NCI-H2196 treated with DMSO at 0.1 percent for 48 hours (cell line): Measurements from ENCODE around the gene SATB2.

Experiments used
- DNase-seq: peaks from one replicate; lab custom pipeline; 2025; ENCODE audit not compliant: unreplicated experiment; lab: John Stamatoyannopoulos, UW

Gene SATB2

GRCh38 chr2:199261936-199262335 is 195.8 kb downstream of the SATB2 start:
- DNase-seq, result no peak

DNA sequence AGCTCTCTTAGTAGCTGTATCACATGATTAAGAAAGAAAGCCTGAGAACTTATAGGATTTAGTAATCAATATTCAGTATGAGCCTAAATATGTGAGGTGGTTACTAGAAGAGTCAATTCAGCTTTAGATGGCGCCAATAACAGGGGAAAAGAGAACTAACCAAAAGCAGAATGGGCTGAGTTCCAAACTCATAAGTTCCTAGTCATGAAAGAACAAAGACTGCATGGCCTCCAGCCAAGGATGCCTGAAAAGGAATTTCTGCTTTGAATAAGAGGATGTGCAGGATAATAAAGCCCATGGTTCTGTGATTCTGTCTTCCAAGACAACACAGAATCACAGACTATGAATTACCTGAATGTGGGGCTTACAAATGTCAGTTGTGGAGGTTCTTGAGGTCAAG is 196.5 kb downstream of the SATB2 start:
- DNase-seq, result no peak

GRCh38 chr2:199259671-199260070 is 198.1 kb downstream of the SATB2 start:
- DNase-seq, result no peak

- DNase-seq, result no peak
Observed at GRCh38 chr2:199258291-199258690, 199.4 kb downstream of the SATB2 start.

DNA sequence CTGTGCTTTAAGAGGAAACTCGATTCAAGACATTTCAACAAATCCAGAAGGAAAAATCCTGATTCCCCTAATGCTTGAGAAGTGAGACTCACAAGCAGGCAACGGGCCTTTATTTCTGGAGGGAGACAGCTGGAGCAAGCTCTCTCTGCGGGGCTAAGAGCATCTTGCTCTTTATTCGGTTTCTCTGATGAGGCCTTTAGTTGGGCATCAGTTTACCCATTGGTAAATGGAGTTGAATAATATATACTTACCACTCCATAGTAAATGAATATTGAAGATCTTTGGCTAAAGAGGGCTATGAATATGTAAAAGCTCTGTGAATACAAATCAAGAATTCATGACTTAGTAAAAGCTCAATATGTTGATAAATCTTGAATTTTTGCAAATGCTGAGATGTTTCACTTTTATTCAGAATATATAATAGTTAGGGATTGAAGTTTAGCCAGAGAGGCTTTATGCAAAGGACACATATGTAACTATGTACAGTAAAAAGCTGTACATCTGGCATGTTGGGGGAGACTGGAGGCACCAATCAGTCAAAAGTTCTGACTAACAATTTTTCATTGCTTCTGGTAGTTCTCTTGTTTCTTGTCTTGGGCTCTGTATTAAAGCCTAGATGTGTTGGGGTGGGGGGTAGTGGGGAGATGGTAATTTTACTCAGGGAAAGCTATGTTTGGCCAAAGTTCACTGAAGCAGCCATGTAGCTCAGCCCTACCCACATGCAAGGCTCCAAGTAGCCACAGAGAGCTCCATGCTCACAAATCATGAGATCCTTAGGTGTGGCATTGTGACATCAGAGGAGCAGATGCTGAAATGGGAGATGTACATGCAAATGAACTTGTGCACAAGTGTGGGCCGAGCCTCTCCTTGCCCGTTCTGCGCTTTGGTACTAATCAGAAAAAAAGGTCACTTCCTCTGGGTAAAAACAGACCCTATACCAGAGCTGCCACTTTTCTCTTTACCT is 200.2 kb downstream of the SATB2 start:
- DNase-seq, result no peak

GRCh38 chr2:199230091-199230490 is 227.6 kb downstream of the SATB2 start:
- no peak for DNase-seq

GRCh38 chr2:199228887-199229819 is 228.6 kb downstream of the SATB2 start:
- no peak for DNase-seq

DNA sequence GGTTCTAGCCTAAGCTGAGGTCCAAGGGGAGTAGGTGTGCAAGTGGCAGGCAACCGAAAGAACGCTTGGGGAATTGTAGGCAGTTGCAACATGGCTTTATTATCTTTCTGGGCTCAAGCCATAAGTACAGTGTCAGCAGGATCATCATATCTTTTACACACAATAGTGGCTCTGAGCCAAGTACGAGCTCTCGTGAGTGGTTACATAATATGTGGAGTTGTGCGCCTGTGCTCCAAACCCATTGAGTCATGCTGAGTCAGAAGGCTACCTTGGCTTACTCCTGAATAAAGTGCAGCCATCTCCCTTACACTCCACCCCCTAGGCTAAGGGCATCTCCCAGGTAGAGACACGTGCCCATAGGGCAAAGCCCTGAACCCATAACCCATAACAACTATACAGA is 233.9 kb downstream of the SATB2 start:
- DNase-seq, result no peak

- no peak for DNase-seq
Observed at GRCh38 chr2:199220920-199221319, 236.8 kb downstream of the SATB2 start.

DNA sequence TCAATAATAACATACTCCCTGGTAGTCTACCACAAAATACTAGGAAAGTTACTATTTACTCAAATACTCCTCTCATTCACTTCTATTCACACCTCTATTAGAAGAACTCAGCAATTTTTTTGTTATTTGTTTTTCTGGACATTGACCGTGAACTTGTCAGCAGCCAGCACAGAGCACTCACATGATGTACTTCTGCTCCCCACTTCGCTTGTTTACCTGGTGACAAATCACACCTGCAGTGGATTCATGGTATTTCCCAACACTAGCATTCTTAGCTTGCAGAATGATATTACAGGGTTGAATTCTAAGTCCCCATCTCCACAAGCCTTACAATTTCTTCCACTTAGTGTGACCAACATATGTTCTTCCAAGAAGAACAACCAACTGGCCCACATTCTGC is 238.2 kb downstream of the SATB2 start:
- DNase-seq, result no peak
